ENCODE data around the gene UACA. TPM values are rescaled to one million over a fixed set of nuclear protein-coding genes. Genes with fewer than 3 reads are reported as not detected.

The UACA gene
- total and polyA plus RNA-seq, 9 donors = 28.6 to 62.0 (median 51.8) TPM

DNA sequence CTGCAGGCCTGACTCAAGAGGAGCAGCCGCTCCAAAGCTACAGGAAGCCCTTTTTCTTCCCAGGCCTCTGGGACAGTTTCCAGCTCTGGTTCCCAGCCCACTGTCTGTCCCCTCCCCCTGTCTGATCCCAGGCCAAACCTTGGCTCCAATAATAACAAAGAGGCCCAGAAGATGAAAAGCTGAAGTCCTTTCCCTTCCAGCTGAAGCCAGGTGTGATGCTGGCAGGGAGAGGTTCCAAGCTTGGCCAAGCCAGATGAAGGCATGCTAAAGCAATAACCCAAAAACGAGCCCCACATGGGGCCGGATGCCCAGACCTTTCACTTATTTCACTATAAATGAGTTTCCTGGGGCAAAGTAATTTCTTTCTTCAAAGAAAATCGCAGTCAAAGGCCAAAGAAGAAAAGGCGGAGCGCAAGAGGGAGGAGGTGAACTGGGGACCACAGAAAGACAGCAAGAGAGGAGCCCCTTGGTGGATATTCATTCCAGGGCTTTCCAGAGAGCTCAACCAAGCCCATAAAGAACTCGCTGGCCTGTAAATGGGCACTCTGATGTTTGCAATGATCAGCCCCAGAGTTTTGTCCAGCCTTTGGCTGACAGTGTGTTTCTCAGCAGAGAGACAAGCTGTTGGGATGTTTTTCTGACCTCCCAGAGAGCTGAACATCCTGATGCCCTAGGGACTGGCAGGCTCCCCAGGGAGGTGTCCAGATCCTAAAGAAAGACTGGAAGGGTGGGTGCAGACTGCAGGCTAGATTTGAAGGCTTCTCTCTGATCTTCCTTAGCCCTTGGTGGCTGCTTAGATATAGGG, 157.6 kb downstream of the UACA start:
- Histone ChIP-seq H3K36me3 (no peaks in the 10 kb centered on the region), H3K27ac (peak overlapping the region; percentile 22 to 59), H3K27me3 (no peaks in the 10 kb centered on the region), H3K4me1 (ENCODE audit: insufficient read depth) (peaks cover 19% of the 10 kb centered on the region), H3K9me3 (no peaks in the 10 kb centered on the region), H3K4me3 (no peak overlapping the region)
- 7 to 11% (median 9%) methylated on average over 7 of the region's 7 CpGs for WGBS, 3 donors
- intact Hi-C loops (cut with DNase I) = no loop called here
- no peak for TF ChIP-seq POLR2A (IDR thresholded peaks at IDR 0.05)
- no peak for TF ChIP-seq EP300 (IDR thresholded peaks at IDR 0.05)
- TF ChIP-seq, protein P1, sequence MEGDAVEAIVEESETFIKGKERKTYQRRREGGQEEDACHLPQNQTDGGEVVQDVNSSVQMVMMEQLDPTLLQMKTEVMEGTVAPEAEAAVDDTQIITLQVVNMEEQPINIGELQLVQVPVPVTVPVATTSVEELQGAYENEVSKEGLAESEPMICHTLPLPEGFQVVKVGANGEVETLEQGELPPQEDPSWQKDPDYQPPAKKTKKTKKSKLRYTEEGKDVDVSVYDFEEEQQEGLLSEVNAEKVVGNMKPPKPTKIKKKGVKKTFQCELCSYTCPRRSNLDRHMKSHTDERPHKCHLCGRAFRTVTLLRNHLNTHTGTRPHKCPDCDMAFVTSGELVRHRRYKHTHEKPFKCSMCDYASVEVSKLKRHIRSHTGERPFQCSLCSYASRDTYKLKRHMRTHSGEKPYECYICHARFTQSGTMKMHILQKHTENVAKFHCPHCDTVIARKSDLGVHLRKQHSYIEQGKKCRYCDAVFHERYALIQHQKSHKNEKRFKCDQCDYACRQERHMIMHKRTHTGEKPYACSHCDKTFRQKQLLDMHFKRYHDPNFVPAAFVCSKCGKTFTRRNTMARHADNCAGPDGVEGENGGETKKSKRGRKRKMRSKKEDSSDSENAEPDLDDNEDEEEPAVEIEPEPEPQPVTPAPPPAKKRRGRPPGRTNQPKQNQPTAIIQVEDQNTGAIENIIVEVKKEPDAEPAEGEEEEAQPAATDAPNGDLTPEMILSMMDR (IDR thresholded peaks at IDR 0.05) = no peak
- peak; percentile 83 to 91 (median 89) for DNase-seq

DNA sequence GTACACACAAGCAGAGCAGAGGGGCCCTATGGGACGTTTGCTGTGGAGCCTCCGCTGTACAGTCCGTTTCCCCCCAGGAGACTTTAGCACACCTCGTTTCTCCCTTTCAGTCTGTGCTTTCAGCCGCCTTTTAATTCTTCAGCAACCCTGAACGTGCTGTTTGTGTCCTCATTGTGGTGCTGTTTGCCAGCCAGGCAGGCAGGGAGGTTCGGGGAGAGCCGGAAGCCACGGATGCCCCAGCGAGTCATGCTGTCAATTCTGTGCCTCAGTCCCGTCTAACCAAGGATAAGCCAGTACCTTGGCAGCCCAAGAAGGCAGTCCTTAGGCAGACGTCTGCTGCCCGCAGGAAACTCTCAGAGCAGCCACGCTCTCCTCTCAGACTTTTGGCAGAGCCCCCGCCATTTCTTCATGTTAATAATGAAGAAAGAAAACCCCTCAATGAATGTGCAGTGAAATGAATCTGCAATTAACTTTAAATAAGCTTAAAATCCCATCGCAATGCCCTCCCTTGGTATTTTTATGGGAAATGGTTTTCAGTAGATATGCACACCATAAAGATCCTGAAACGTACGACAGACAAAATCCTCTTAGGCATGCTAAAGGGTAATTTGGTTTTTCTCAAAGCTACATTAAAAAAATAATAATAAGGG, 158.6 kb downstream of the UACA start:
- Histone ChIP-seq H3K36me3 (no peaks in the 10 kb centered on the region), H3K27me3 (no peaks in the 10 kb centered on the region), H3K27ac (peak overlapping the region in 1 of 2 donors; percentile 59), H3K4me3 (no peak overlapping the region), H3K9me3 (no peaks in the 10 kb centered on the region), H3K4me1 (ENCODE audit: insufficient read depth) (peaks cover 16% of the 10 kb centered on the region)
- intact Hi-C loops (cut with DNase I) = no loop called here
- DNase-seq = peak; percentile 30 to 68 (median 41)
- TF ChIP-seq, protein P1 (IDR thresholded peaks at IDR 0.05) = no peak
- no peak for TF ChIP-seq POLR2A (IDR thresholded peaks at IDR 0.05)
- no peak for TF ChIP-seq EP300 (IDR thresholded peaks at IDR 0.05)
- WGBS, 3 donors = 22 to 26% (median 25%) methylated on average over 18 of the region's 18 CpGs

Other genes with a start within 250 kb of the UACA start
- 10 to 100 TPM; 13.4 to 51.5 (median 31.9) TPM for gene LARP6, start 90.6 kb upstream of the UACA start, total RNA-seq
- 10 to 100 TPM; 23.6 to 61.7 TPM for gene LARP6, start 90.6 kb upstream of the UACA start, polyA plus RNA-seq
- gene THAP10, start 128.9 kb upstream of the UACA start, total RNA-seq = 1 to 10 TPM; 2.6 to 5.0 (median 4.0) TPM
- 1 to 10 TPM; 2.9 to 3.7 TPM for gene THAP10, start 128.9 kb upstream of the UACA start, polyA plus RNA-seq
- 10 to 100 TPM; 13.0 to 34.6 (median 16.4) TPM for gene LRRC49, start 129.3 kb upstream of the UACA start, total RNA-seq
- gene LRRC49, start 129.3 kb upstream of the UACA start, polyA plus RNA-seq = 10 to 100 TPM; 11.9 to 14.2 TPM

Measured in ovary (tissue), 9 donors.